Endothelial cell of umbilical vein (primary cell): ENCODE results near the gene CCNH. TPM values are rescaled to one million over a fixed set of nuclear protein-coding genes. Genes with fewer than 3 reads are reported as not detected.

Source experiments
- BruUV-seq: library from RNA; stranded (reverse); fragments of 400-500 nt; replicated peaks from 2 replicates; lab custom pipeline; 2021; lab: Mats Ljungman, UMichigan
- CTCF ChIA-PET: fragments of 300-600, 350-600 bp; sonication (Branson Sonifier 250); formaldehyde crosslinking; loops from one replicate; lab custom pipeline; 2021; ENCODE audit warnings: antibody characterized with exemption, inconsistent platforms; lab: Charles Lee
- POLR2A ChIA-PET: fragments of 300-600, 350-600 bp; sonication (Branson Sonifier 250); formaldehyde crosslinking; loops from one replicate; lab custom pipeline; 2021; ENCODE audit warnings: antibody characterized with exemption, inconsistent platforms; lab: Charles Lee
- DNase-seq: peaks from one replicate; pipeline ENCODE4 v3.0.0-alpha.2; 2011; ENCODE audit warnings: low read depth, low spot score
- FAIRE-seq: peaks from 2 replicates; lab custom pipeline; 2011; peaks lifted over from hg19 to GRCh38; lab: Jason Lieb, UNC
- H2AFZ ChIP-seq: 2 replicates; pipeline ENCODE4 v1.6.0; 2012; ENCODE audit warnings: low read depth, low read length, control low read depth, inconsistent platforms
- H3K27ac ChIP-seq: 2 replicates; pipeline ENCODE4 v1.5.1; 2011; ENCODE audit warnings: low read depth, mild to moderate bottlenecking, control low read depth, low read length, moderate library complexity; ENCODE audit not compliant: insufficient read depth
- H3K27me3 ChIP-seq, 2 experiments: 2 replicates each; pipeline versions ENCODE4 v1.6.0 to v1.6.1; 2011; ENCODE audit warnings: low read length in 2 of 2, mixed read lengths in 1 of 2; ENCODE audit not compliant: control insufficient read depth in 2 of 2, insufficient read depth in 2 of 2
- H3K36me3 ChIP-seq, 2 experiments: 2 replicates in 1 of 2; 3 replicates in 1 of 2; pipeline ENCODE4 v1.5.1; 2011; ENCODE audit warnings: low read length in 2 of 2, mild to moderate bottlenecking in 1 of 2, moderate library complexity in 1 of 2; ENCODE audit not compliant: control insufficient read depth in 2 of 2, insufficient read depth in 2 of 2; ENCODE audit errors: extremely low read depth in 1 of 2
- H3K4me1 ChIP-seq: 3 replicates; pipeline ENCODE4 v1.5.1; 2011; ENCODE audit warnings: mild to moderate bottlenecking, low read length; ENCODE audit not compliant: control insufficient read depth, insufficient read depth; ENCODE audit errors: extremely low read depth
- H3K4me2 ChIP-seq: 2 replicates; pipeline ENCODE4 v1.6.1; 2011; ENCODE audit warnings: low read length, control low read depth, mixed read lengths; ENCODE audit not compliant: insufficient read depth
- H3K4me3 ChIP-seq, 3 experiments: fragments of 200-600 bp in 1 of 3; sonication (generic), shearing (Covaris generic) in 1 of 3; replicated peaks in 1 of 3; 2 replicates each; pipeline ENCODE4 v1.5.1; 2011 to 2016; ENCODE audit warnings: control low read depth in 3 of 3, low read length in 3 of 3, mild to moderate bottlenecking in 2 of 3, inconsistent platforms in 1 of 3, low read depth in 1 of 3, moderate library complexity in 1 of 3; ENCODE audit not compliant: insufficient read depth in 1 of 3
- H3K79me2 ChIP-seq: 2 replicates; pipeline ENCODE4 v1.6.0; 2012; ENCODE audit warnings: low read length, inconsistent platforms; ENCODE audit not compliant: control insufficient read depth, insufficient read depth
- H3K9ac ChIP-seq: replicated peaks from 2 replicates; pipeline ENCODE3; 2011; ENCODE audit warnings: low read length, control low read depth; ENCODE audit not compliant: insufficient read depth; ENCODE audit errors: extremely low read depth
- H3K9me1 ChIP-seq: replicated peaks from 3 replicates; pipeline ENCODE4 v1.6.0; 2011; ENCODE audit warnings: mild to moderate bottlenecking, low read length; ENCODE audit not compliant: control insufficient read depth, insufficient read depth; ENCODE audit errors: extremely low read depth
- H3K9me3 ChIP-seq: replicated peaks from 2 replicates; pipeline ENCODE4 v1.5.1; 2012; ENCODE audit warnings: low read length, inconsistent platforms; ENCODE audit not compliant: control insufficient read depth, insufficient read depth
- H4K20me1 ChIP-seq: replicated peaks from 2 replicates; pipeline ENCODE3; 2011; ENCODE audit warnings: mild to moderate bottlenecking, low read length; ENCODE audit not compliant: control insufficient read depth, insufficient read depth; ENCODE audit errors: extremely low read depth
- EZH2 ChIP-seq: IDR thresholded peaks from 2 replicates; pipeline ENCODE4 v1.6.1; 2012; ENCODE audit warnings: borderline replicate concordance, low read depth, mild to moderate bottlenecking, moderate library complexity, low read length, inconsistent platforms; ENCODE audit not compliant: severe bottlenecking
- FOS ChIP-seq: IDR thresholded peaks from 2 replicates; pipeline ENCODE4 v1.6.1; 2011; ENCODE audit warnings: mild to moderate bottlenecking, low read length, moderate library complexity, borderline replicate concordance; ENCODE audit not compliant: insufficient read depth
- GATA2 ChIP-seq: IDR thresholded peaks from 2 replicates; pipeline ENCODE4 v1.7.0; 2011; ENCODE audit warnings: low read depth, mild to moderate bottlenecking, moderate library complexity, mixed read lengths, low read length; ENCODE audit not compliant: insufficient read length, insufficient read depth
- JUN ChIP-seq: IDR thresholded peaks from 2 replicates; pipeline ENCODE4 v1.6.1; 2011; ENCODE audit warnings: borderline replicate concordance, low read depth; ENCODE audit not compliant: insufficient read length, insufficient read depth
- MYC ChIP-seq: IDR thresholded peaks from one replicate; pipeline ENCODE4 v1.6.1; 2011; ENCODE audit warnings: mild to moderate bottlenecking, low read depth, low read length
- POLR2A ChIP-seq: IDR thresholded peaks from 2 replicates; pipeline ENCODE4 v1.6.1; 2012; ENCODE audit warnings: low read depth, mild to moderate bottlenecking, control low read depth, low read length
- POLR2AphosphoS5 ChIP-seq: IDR thresholded peaks from 2 replicates; pipeline ENCODE4 v1.6.1; 2012; ENCODE audit warnings: low read depth, mild to moderate bottlenecking, control low read depth, low read length, moderate library complexity; ENCODE audit not compliant: insufficient read depth
- dilution Hi-C: fragments of 300-500 bp; cut with MboI; formaldehyde crosslinking; loops from one replicate; pipeline ENCODE4 v1.15.0; 2019; ENCODE audit warnings: low sequenced_read_pairs; ENCODE audit not compliant: extremely low pct_ligation_motif_present
- intact Hi-C: fragments of 100-400 bp; cut with micrococcal nuclease; formaldehyde crosslinking; loops from one replicate; pipeline ENCODE4 v1.10.0; 2022
- polyA plus RNA-seq, 4 experiments: library from polyadenylated mRNA; depleted of rRNA in 3 of 4; stranded (reverse) in 3 of 4; unstranded in 1 of 4; fragments of >200 nt; gene quantifications; 2 replicates each; pipeline versions ENCODE4 v1.2.1 to v1.2.3, GENCODE V29; 2011 to 2012; ENCODE audit warnings: missing spikeins in 1 of 4
- total RNA-seq: library from RNA; stranded (reverse); gene quantifications from 2 replicates; pipeline ENCODE4 v1.2.3, GENCODE V29; 2021
- TF ChIP-seq, protein P1 (sequence below), 2 donors: IDR thresholded peaks; 1 replicate in 1 of 2; 2 replicates in 1 of 2; pipeline ENCODE4 v1.5.1; 2011; ENCODE audit warnings: low read length in 2 of 2, mild to moderate bottlenecking in 2 of 2, moderate library complexity in 2 of 2, control low read depth in 1 of 2, inconsistent platforms in 1 of 2, low read depth in 1 of 2; ENCODE audit not compliant: insufficient read depth in 1 of 2; ENCODE audit errors: extremely low read depth in 1 of 2
- TF ChIP-seq, protein P2 (sequence below): IDR thresholded peaks from 2 replicates; pipeline ENCODE4 v1.6.1; 2011; ENCODE audit not compliant: insufficient read depth, insufficient read length

The CCNH gene
- total and polyA plus RNA-seq, 2 donors (not counting 3 experiments of a cell fraction or from before 2014, with no cell fraction given): 47.9 to 50.6 TPM

DNA sequence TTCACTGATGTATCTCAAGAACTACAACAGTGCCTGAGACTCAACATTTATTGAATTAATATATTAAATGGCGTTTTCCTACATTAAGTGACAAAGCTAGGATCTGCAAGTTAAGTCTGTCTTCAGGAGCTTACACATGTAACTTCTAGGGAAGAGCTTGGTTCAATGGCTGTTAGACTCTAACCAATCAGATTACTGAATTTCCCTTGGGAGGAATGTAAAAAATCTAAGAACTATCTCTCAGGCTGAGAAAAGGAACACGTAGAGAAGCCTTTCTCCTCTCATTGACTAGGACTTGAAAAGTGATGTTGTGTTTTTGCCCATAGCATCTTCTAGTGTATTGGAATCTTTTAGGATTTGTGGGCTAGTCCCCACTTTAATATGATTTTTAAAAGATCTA, 53.6 kb downstream of the CCNH start:
- ChIA-PET POLR2A (no interaction called here), CTCF (interaction anchor here (1.5 kb wide), 1 partner anchor 289 kb away, joined by 6 read pairs; no protein-coding TSS in a partner anchor)
- intact Hi-C loops (no loop called here), dilution Hi-C loops (no loop called here)
- Histone ChIP-seq H3K9me3 (no peaks in the 10 kb centered on the region), H3K27me3 (no peaks in the 10 kb centered on the region), H3K27ac (no peak overlapping the region), H3K4me1 (peaks cover 2% of the 10 kb centered on the region), H3K4me2 (no peak overlapping the region), H4K20me1 (no peaks in the 10 kb centered on the region), H3K9ac (no peak overlapping the region), H2AFZ (no peak overlapping the region), H3K36me3 (peaks cover 9 to 12% of the 10 kb centered on the region in 2 experiments), H3K9me1 (no peaks in the 10 kb centered on the region), H3K4me3 (no peak overlapping the region), H3K79me2 (no peaks in the 10 kb centered on the region)
- no TSS peak for BruUV-seq
- no peak for DNase-seq
- TF ChIP-seq FOS (no peak), JUN (no peak), POLR2AphosphoS5 (no peak), POLR2A (no peak), EZH2 (no peak), MYC (no peak), GATA2 (no peak)
- TF ChIP-seq, protein P1, sequence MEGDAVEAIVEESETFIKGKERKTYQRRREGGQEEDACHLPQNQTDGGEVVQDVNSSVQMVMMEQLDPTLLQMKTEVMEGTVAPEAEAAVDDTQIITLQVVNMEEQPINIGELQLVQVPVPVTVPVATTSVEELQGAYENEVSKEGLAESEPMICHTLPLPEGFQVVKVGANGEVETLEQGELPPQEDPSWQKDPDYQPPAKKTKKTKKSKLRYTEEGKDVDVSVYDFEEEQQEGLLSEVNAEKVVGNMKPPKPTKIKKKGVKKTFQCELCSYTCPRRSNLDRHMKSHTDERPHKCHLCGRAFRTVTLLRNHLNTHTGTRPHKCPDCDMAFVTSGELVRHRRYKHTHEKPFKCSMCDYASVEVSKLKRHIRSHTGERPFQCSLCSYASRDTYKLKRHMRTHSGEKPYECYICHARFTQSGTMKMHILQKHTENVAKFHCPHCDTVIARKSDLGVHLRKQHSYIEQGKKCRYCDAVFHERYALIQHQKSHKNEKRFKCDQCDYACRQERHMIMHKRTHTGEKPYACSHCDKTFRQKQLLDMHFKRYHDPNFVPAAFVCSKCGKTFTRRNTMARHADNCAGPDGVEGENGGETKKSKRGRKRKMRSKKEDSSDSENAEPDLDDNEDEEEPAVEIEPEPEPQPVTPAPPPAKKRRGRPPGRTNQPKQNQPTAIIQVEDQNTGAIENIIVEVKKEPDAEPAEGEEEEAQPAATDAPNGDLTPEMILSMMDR (IDR thresholded peaks at IDR 0.05; ENCODE audit: extremely low read depth in 1 of 2, insufficient read depth in 1 of 2, low read depth in 1 of 2, low read length in 2 of 2): no peak
- TF ChIP-seq, protein P2, sequence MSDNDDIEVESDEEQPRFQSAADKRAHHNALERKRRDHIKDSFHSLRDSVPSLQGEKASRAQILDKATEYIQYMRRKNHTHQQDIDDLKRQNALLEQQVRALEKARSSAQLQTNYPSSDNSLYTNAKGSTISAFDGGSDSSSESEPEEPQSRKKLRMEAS: no peak
- no peak for FAIRE-seq
